PFSK-1 (cell line): ENCODE measurements around the gene C1orf174.

Experiments
- FOXP2 ChIP-seq: optimal IDR thresholded peaks from 2 replicates; pipeline ENCODE3; 2011; ENCODE audit warnings: borderline replicate concordance, control low read depth, inconsistent platforms; ENCODE audit not compliant: insufficient read depth; ENCODE audit errors: extremely low read length, extremely low read depth
- POLR2AphosphoS5 ChIP-seq: IDR thresholded peaks from 2 replicates; pipeline ENCODE4 v1.6.1; 2012; ENCODE audit warnings: low read depth, mild to moderate bottlenecking, control low read depth, low read length, moderate library complexity
- SIN3A ChIP-seq: IDR thresholded peaks from 2 replicates; pipeline ENCODE4 v1.6.1; 2012; ENCODE audit warnings: mild to moderate bottlenecking, low read length, moderate library complexity, borderline replicate concordance; ENCODE audit not compliant: insufficient read depth
- TAF1 ChIP-seq: IDR thresholded peaks from 2 replicates; pipeline ENCODE4 v1.6.1; 2012; ENCODE audit warnings: low read length, control low read depth, borderline replicate concordance; ENCODE audit not compliant: insufficient read depth
- TF ChIP-seq, protein P1 (sequence below), 2 experiments: IDR thresholded peaks; 2 replicates each; pipeline versions ENCODE4 v1.6.1 to v1.8.0; 2011 to 2012; ENCODE audit warnings: low read depth in 2 of 2, low read length in 2 of 2, control low read depth in 1 of 2, inconsistent platforms in 1 of 2, mild to moderate bottlenecking in 1 of 2, moderate library complexity in 1 of 2; ENCODE audit not compliant: insufficient read depth in 1 of 2

Gene C1orf174

DNA sequence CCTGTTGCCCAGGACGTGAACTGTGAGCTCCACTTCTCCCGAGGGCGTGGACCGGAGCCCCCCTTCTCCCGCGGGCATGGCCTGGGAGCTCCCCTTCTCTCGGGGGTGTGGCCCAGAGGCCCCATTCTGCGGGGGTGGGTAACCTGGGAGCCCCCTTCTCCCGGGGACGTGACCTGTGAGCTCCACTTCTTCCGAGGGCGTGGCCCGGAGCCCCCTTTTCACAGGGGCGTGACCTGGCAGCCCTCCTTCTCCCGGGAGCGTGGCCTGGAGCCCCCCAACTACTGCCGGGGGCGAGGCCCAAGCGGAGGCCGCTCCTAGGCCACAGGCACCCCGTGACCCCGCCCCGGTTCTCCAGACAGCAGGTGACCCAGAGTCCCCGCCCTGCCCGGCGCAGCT is 320 bp downstream of the C1orf174 start:
- TF ChIP-seq, protein P1, sequence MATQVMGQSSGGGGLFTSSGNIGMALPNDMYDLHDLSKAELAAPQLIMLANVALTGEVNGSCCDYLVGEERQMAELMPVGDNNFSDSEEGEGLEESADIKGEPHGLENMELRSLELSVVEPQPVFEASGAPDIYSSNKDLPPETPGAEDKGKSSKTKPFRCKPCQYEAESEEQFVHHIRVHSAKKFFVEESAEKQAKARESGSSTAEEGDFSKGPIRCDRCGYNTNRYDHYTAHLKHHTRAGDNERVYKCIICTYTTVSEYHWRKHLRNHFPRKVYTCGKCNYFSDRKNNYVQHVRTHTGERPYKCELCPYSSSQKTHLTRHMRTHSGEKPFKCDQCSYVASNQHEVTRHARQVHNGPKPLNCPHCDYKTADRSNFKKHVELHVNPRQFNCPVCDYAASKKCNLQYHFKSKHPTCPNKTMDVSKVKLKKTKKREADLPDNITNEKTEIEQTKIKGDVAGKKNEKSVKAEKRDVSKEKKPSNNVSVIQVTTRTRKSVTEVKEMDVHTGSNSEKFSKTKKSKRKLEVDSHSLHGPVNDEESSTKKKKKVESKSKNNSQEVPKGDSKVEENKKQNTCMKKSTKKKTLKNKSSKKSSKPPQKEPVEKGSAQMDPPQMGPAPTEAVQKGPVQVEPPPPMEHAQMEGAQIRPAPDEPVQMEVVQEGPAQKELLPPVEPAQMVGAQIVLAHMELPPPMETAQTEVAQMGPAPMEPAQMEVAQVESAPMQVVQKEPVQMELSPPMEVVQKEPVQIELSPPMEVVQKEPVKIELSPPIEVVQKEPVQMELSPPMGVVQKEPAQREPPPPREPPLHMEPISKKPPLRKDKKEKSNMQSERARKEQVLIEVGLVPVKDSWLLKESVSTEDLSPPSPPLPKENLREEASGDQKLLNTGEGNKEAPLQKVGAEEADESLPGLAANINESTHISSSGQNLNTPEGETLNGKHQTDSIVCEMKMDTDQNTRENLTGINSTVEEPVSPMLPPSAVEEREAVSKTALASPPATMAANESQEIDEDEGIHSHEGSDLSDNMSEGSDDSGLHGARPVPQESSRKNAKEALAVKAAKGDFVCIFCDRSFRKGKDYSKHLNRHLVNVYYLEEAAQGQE (IDR thresholded peaks at IDR 0.05; ENCODE audit: insufficient read depth in 1 of 2, low read depth in 2 of 2, low read length in 2 of 2), result no peak
- TF ChIP-seq FOXP2 (no peak), SIN3A (no peak), POLR2AphosphoS5 (no peak), TAF1 (no peak)

DNA sequence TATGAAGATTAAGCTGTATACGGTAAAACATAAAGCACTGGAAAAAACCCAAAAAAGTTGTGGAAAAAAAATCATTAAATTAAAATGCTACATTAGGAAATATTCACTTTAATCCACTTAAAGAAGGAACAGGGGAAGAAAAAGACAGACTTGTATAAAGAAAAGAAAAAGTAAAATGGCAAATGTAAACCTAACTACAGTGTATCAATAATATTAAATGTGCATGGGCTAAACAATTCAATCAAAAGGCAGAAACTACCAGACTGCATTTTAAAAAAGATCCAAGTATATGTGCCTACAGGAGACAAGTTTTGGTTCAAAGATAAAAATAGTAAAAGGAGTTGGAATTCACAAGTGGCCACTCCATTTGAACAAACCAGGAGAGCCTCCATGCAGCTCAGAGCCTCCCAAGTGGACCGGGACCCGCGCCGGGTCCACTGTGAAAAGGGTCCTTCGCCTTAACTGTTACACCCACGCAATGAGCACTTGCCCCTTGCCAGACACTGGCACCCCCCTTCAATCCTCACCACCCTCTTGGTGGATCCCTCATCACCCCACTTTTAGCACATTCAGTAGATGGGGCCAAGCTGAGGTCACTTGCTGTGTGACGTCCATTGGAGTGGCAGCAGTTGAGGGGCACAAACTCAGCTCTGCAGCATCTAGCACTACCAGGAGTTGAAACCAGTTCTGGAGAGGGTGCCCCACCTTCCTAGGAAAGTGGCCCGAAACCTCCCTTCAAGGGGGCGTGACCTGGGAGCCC is 898 bp downstream of the C1orf174 start:
- TF ChIP-seq FOXP2 (no peak), SIN3A (no peak), POLR2AphosphoS5 (no peak), TAF1 (no peak)
- TF ChIP-seq, protein P1 (IDR thresholded peaks at IDR 0.05; ENCODE audit: insufficient read depth in 1 of 2, low read depth in 2 of 2, low read length in 2 of 2), result no peak

DNA sequence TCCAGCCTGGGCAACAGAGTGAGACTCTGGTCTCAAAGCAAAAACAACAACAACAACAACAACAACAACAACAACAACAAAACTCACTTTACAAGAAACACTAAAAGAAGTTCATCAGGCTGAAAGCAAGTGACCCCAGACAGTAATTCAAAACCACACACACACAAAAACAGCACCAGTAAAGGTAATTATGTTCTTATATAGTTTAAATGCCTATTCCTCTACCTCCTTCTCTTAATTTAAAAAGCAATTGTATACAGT is 1.7 kb downstream of the C1orf174 start:
- TF ChIP-seq, protein P1 (IDR thresholded peaks at IDR 0.05; ENCODE audit: insufficient read depth in 1 of 2, low read depth in 2 of 2, low read length in 2 of 2), result no peak
- no peak for TF ChIP-seq SIN3A
- TF ChIP-seq TAF1, result no peak
- TF ChIP-seq FOXP2, result no peak
- no peak for TF ChIP-seq POLR2AphosphoS5

GRCh38 chr1:3896396-3897000 is 3.6 kb downstream of the C1orf174 start:
- TF ChIP-seq TAF1 (no peak), FOXP2 (no peak), SIN3A (no peak), POLR2AphosphoS5 (no peak)
- TF ChIP-seq, protein P1 (IDR thresholded peaks at IDR 0.05; ENCODE audit: insufficient read depth in 1 of 2, low read depth in 2 of 2, low read length in 2 of 2), result no peak
